H54 (cell line): ENCODE measurements around the gene PADI4.

ENCODE experiments used
- DNase-seq: peaks from one replicate; pipeline ENCODE4 v3.0.0; 2011; ENCODE audit warnings: low spot score, mixed read lengths; ENCODE audit not compliant: insufficient read length
- FAIRE-seq: peaks from 3 replicates; lab custom pipeline; 2011; peaks lifted over from hg19 to GRCh38; lab: Jason Lieb, UNC
- POLR2A ChIP-seq: IDR thresholded peaks from 2 replicates; pipeline ENCODE4 v1.6.1; 2011; ENCODE audit warnings: low read depth, mild to moderate bottlenecking, low read length

Gene PADI4

DNA sequence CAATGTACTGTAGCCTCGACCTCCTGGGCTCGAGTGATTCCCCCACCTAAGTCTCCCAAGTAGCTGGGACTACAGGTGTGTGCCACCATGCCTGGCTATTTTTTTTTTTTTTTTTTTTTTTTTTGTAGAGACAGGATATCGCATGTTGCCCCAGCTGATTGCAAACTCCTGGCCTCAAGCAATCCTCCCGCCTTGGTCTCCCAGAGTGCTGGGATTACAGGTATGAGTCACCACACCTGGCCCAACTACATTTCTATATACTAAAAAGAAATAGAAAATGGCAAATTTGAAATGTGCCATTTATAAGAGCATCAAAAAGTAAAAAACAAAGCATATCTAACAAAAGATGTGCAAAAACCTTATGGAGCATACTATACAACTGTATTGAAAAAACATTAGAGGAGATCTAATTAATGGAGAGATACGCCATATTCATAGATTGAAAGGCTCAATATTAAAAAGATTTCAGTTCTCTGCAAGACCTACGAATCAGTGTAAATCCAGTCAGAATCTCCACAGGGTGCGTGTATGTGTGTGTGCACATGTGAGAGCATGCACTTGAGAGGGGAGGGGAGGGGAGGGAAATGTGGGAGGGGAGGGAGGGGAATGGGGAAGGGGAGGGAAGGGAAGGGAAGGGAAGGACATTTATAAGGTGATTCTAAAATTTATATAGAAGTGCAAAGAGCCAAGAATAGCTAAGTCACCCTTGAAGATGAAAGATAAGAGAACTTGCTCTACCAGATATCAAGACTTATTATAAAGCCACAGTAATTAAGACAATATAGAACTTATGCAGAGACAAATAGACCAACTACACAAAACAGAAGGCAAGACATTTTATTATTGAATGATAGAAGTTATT lies 15.5 kb upstream of the PADI4 start:
- TF ChIP-seq POLR2A, result no peak
- no peak for FAIRE-seq

DNA sequence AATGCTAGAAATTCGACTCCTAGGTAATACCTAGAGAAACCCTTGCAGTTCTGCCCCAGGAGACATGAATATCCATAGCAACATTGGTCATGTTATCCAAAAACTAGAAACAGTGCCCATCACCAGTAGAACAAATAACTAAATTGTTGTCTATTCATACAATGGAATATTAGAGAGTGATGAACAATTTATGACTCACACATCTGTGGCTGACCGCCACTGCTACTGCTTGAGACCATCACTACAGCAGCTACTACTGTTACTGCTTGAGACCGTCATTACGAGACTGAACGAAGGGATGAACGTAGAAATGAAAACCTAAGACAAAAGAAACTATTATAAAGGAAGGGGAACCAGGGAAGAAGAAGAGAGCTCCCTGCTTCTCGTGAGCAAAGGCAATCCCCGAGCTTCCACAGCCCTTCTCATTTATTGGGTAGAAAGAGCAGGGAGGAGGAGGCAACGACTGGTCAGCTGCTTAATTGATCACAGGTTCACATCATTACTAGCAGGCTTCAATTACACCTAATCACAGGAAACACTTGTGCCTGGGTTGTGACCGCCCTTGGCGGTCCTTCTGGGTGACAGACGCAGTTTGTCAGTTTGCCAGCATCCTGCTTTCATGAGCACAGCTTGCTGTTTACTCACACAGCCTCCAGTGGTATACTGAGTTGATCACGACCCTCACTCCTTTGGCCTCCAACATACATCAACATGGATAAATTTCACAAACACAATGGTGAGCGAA lies 14.1 kb upstream of the PADI4 start:
- no peak for TF ChIP-seq POLR2A
- FAIRE-seq (no peak), DNase-seq (no peak)

More for the DNA sequence above, 15.5 kb upstream of the PADI4 start:
- no peak for DNase-seq

DNA sequence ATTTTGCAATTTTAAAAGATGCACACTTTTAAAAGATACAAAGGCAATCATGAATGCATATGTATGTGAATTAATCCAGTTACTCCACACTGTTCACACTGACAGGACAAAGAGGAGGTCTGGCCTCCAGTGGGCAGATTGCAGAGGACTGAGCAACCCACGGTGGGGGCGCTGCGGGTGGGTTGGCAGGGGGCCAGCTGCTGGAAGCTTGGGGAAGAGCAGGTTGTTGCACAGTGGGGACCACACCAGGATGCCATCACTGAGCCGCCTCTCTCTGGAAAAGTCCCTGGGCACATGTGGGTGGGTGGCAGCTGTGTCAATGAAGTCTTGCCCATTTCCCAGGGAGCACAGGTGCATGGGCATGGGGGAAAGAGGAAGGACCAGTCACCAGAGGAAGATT lies 12.7 kb upstream of the PADI4 start:
- DNase-seq (no peak), FAIRE-seq (no peak)
- TF ChIP-seq POLR2A, result no peak

DNA sequence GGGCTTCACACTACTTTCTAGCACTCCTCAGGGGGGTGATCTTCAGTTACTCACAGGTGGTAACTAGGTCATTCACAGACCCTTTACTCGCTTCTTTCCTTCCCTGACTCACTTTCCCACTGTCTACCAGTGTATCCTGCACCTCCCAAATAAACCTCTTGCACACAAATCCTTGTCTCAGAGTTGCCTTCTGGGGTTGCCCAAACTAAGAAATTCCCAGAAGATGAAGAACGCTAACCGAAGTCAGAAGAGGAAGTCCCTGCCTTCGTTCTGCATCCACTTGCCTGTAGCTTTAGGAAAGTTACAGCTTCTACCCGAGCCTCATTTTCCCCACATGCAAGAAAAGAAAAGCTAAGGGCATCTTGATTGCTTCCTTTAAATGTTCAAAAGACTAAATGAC lies 11.9 kb upstream of the PADI4 start:
- no peak for TF ChIP-seq POLR2A
- DNase-seq, result no peak
- no peak for FAIRE-seq

DNA sequence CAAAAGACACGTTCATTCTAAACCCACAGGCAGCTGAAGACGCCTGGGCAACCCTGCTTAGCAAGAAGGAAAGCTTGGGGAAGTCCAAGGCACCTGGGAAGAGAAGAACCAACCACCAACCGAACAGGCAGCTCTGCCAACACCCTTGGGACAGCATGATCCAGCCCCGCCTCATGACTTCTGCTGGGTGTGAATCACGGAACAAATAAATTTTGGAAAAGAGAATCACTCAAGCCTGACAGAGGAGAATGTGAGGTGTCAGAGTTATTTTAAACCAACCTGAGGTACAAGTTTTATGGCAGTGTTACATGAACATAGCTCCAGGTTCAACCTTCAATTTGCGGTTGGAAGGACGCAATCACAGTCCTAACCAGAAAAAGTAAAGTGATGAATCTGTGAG lies 10.0 kb upstream of the PADI4 start:
- TF ChIP-seq POLR2A, result no peak
- DNase-seq, result no peak
- no peak for FAIRE-seq

DNA sequence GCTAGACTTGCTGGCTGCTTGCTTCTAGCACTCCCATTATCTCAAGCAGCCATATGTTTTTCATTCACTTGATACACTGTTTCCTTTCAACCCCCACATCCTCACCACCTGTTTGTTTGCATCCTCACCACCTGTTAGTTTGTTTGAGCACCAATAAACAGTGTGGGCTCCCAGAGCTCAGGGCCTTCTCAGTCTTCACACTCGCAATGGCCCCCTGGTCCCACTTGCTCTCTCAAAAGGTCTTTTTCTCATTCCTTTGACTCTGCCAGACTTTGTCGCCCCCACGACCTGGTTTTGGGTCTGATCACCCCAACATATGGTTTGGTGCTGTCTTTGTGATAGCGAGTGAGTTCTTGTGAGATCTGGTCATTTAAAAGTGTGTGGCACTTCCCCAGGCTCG lies 6.2 kb upstream of the PADI4 start:
- no peak for FAIRE-seq
- TF ChIP-seq POLR2A, result no peak
- no peak for DNase-seq

DNA sequence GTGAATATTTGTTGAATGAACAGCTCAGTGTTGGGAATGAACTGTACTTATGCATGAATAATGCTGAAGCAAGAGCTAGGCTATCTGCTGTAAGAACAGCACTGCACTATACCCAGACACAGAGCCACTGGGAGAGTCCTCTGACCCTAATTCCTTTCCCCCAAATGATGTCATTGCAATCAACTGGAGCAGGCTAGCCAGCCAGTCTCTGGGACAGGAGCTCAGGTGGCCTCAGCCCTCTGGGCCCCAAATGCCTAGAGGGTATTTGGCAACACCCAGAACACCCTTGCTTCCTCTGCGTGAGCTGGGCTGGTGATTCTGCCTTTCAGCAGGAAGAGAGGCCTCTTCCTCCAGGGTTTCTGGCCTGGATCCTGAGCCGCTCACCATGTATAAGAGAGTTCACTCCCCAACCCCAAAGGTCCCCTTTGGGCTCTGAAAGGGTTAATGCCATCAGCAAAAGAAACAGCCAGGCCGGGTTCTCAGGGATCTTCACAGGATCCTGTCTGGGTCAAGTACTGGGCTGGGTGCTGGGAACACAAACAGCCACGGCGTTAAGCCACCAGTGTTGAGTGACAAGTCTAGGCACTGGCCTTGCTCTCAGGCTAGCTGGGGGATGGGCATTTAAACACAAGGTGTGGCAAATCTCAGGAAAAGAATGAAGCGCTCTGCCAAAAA lies 3.7 kb upstream of the PADI4 start:
- FAIRE-seq (no peak), DNase-seq (no peak)
- TF ChIP-seq POLR2A, result no peak

DNA sequence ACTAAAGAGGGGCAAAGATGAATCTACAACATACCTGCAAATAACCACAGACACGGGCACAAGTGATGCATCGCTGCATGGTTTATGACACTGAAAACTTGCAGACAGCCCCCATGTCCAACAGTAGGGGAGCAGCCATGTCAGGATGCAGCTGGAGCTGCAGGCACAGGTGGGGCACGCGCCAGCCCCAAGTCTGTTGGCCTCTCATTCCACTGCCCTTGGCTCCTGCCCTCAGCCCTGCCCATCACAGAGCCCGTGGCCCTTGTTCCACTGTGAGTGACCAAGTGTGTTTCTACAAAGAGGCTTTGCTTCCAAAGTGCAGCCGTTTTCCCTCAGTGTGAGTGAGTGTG lies 3.2 kb upstream of the PADI4 start:
- DNase-seq (no peak), FAIRE-seq (no peak)
- TF ChIP-seq POLR2A, result no peak

DNA sequence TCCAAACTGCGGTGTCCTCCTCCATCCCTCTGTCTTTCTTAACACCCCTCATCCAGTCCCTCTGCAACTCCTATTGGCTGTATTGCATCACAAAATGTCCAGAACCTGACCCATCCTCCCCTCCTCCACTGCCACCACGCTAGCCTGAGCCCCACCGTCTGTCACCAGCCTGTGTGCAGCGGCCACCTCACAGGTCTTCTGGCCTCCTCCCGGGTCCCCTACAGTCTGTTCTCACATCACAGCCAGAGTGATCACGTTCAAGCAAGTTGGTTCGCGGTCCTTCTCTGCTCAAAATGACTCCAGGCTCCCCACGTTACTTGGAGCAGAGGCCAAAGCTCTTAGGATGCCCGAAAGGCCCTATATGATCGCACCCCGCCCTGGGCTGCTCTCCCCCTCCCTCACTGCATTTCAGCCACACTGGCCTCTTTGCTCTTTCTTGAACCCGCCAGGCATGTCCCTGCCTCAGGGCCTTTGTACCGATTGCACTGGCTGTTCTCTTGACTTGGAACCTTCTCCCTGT lies 2.4 kb upstream of the PADI4 start:
- FAIRE-seq (no peak), DNase-seq (no peak)
- TF ChIP-seq POLR2A, result no peak

DNA sequence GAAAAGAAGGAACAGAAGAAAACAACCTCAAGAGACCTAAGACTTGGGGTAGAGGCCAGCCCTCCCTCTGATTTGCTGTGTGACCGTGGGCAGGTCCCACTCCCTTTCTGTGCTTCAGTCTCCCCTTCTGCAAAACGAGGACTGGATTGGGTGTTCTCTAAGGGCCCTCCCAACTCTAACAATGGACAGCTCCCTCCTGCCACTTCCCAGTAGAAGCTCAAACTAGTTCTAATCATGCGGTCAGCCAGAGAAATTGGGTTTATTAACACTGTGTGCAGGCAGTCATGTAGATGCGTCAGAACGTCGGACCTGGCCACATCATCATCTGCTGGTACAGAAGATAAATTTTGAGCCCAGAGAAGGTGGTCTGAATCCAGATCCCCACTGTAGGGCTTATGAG lies 1.6 kb upstream of the PADI4 start:
- DNase-seq (no peak), FAIRE-seq (no peak)
- TF ChIP-seq POLR2A, result no peak

DNA sequence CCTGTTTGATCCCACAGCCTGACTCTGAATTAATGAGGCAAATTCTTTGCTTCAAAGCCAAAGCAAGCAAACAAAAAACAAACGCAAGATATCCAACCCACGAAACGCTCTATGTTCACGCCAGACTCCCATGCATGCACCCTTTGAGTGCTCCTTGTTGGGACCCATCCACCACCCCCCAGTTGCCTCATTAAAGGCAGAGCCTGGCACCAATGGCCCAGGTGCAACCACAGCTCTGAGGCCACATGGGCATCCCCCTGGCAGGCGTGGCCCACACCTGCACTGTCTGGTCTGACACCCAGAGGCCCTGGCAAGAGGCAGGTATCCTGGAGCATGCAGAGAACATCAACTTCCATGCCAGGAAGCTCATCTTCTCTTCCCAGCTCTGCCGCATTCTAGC lies 1.1 kb upstream of the PADI4 start:
- no peak for TF ChIP-seq POLR2A
- DNase-seq (no peak), FAIRE-seq (no peak)

DNA sequence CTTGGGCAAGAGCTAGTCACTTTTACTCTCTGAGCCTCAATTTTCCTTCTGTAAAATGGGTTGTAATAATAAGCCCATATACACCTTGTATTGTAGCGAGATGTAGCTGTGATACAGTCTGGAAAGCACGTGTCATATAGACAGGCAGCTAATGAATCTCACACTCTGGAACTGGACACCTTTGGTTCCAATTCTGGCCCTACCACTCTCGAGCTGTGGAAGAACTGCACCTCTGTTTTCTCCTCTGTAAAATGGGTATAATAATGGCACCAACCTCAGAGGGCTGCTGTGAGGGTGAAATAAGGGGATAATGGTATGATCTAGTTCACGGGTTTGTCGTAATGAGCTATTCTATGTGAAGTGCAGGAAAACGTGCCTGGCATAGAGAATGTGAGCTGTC lies 668 bp upstream of the PADI4 start:
- no peak for TF ChIP-seq POLR2A
- FAIRE-seq, result no peak
- no peak for DNase-seq

DNA sequence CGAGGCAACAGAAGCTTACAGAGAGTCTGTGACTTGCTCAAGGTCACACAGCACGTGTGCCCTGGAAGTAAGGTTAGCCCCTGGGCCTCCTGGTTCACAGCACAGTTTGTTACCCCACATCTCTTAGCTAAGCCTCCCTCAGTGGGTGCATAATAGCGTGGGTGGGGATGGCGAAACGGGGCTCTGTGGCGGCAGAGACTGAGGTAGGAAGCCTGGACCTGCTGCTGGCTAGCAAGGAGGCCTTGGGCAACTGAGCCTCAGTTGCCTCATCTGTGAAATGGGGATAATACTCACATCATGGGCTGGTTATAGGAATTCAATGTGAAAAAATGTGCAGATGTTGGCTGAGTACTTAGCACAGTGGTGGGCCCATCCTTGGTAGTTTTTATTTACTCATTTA lies 596 bp downstream of the PADI4 start:
- no peak for TF ChIP-seq POLR2A
- no peak for FAIRE-seq

More for the DNA sequence above, 596 bp downstream of the PADI4 start:
- no peak for DNase-seq
